Measurements from ENCODE around the gene CEMIP2. TPM values are rescaled to one million over a fixed set of nuclear protein-coding genes. Genes with fewer than 3 reads are reported as not detected.

CEMIP2 gene
- polyA plus RNA-seq, 1 of the 3 experiments (the other 2 are of a cell fraction), result 39.8 TPM

DNA sequence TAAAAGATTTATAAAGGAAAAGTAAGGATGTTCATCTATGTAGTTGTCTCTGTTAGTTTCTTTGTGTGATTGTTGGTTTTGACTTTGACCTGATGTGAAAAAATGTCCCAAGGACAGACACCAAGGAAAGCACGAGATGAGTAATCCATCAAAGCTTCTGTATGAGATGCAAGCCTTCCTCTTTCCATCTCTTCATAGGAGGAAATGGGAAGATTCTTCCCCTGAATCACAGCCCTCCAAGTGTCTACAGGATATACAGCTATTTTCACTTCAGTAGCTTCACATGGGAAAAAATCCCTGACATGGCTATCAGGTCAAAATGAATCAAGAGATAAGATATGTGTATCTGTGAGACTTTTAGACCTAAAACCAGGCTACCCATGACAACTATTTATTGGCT is 29.0 kb upstream of the CEMIP2 start:
- POLR2A ChIA-PET, result no interaction called here
- H3K4me3 ChIP-seq (ENCODE audit: low read depth in 2 of 2, low read length in 1 of 2), result no peak overlapping the region
- no peaks in the 10 kb centered on the region for H3K9me2 ChIP-seq
- H3K9ac ChIP-seq, result no peak overlapping the region
- no peak overlapping the region for H2AFZ ChIP-seq (ENCODE audit: low read depth)
- H3K4me1 ChIP-seq (ENCODE audit: control insufficient read depth in 1 of 2, insufficient read depth in 2 of 2, low read depth in 1 of 2, low read length in 1 of 2), result no peaks in the 10 kb centered on the region
- DNase-seq, result no peak
- H3K79me2 ChIP-seq (ENCODE audit: insufficient read depth), result no peaks in the 10 kb centered on the region
- no peak overlapping the region for H3K27ac ChIP-seq (ENCODE audit: low read depth in 2 of 2, low read length in 1 of 2)
- no peaks in the 10 kb centered on the region for H3K36me3 ChIP-seq (replicated peaks in 1 of 2; ENCODE audit: control insufficient read depth in 1 of 2, insufficient read depth in 2 of 2, low read length in 1 of 2)
- TF ChIP-seq RAD21 (IDR thresholded peaks at IDR 0.05; ENCODE audit: low read length) (no peak), JUND (IDR thresholded peaks at IDR 0.05) (no peak)
- TF ChIP-seq, protein P1, sequence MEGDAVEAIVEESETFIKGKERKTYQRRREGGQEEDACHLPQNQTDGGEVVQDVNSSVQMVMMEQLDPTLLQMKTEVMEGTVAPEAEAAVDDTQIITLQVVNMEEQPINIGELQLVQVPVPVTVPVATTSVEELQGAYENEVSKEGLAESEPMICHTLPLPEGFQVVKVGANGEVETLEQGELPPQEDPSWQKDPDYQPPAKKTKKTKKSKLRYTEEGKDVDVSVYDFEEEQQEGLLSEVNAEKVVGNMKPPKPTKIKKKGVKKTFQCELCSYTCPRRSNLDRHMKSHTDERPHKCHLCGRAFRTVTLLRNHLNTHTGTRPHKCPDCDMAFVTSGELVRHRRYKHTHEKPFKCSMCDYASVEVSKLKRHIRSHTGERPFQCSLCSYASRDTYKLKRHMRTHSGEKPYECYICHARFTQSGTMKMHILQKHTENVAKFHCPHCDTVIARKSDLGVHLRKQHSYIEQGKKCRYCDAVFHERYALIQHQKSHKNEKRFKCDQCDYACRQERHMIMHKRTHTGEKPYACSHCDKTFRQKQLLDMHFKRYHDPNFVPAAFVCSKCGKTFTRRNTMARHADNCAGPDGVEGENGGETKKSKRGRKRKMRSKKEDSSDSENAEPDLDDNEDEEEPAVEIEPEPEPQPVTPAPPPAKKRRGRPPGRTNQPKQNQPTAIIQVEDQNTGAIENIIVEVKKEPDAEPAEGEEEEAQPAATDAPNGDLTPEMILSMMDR (IDR thresholded peaks at IDR 0.05), result no peak
- no peaks in the 10 kb centered on the region for H3K9me3 ChIP-seq
- CTCF ChIA-PET, result interaction anchor here (0.6 to 3.3 kb wide), 6 partner anchors 9 to 795 kb away, joined by 3 to 8 read pairs (median 3); no protein-coding TSS in a partner anchor
- WGBS (ENCODE audit: low lambda C conversion rate), result 0% methylated on average over 1 of the region's 1 CpG
- peaks cover 12% of the 10 kb centered on the region for H3F3A ChIP-seq (replicated peaks; ENCODE audit: insufficient read depth)
- no peak overlapping the region for H3K4me2 ChIP-seq
- H3K27me3 ChIP-seq (ENCODE audit: insufficient read depth), result no peaks in the 10 kb centered on the region; the same call in 1 of the 2 replicates
- H4K20me1 ChIP-seq (ENCODE audit: insufficient read depth), result no peaks in the 10 kb centered on the region

DNA sequence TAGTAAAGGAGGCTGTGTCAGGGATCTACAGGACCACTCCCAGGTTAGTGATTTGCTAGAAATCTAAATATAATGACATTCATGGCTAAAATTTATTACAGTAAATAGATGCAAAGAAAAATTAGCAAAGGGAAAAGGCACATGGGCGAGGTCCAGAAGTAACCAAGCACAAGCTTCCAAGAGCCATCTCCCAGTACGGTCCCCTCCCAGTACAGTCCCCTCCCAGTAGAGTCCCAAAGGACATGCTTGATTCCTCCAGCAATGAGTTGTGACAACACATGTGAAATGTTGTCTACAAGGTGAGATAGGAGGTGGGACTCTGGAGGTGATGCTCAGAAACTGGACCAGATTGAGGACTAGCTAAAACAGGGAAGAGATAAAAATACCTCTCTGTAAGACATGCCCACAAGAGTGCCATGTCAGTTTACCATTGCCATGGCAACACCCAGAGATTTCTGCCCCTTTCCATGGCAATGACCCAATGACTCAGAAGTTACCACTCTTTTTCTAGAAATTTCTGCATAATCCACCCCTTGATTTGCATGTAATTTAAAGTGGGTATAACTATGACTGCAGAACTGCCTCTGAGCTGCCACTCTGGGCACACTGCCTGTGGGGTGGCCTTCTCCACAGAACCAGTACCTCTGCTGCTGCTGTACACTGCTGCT is 27.9 kb upstream of the CEMIP2 start:
- no peaks in the 10 kb centered on the region for H3K4me1 ChIP-seq (ENCODE audit: control insufficient read depth in 1 of 2, insufficient read depth in 2 of 2, low read depth in 1 of 2, low read length in 1 of 2)
- peaks cover 12% of the 10 kb centered on the region for H3F3A ChIP-seq (replicated peaks; ENCODE audit: insufficient read depth)
- H3K27ac ChIP-seq (ENCODE audit: low read depth in 2 of 2, low read length in 1 of 2), result no peak overlapping the region
- WGBS (ENCODE audit: low lambda C conversion rate), result 17% methylated on average over 2 of the region's 2 CpGs
- TF ChIP-seq RFX5 (IDR thresholded peaks at IDR 0.05; ENCODE audit: low read length), result no peak
- TF ChIP-seq JUND (IDR thresholded peaks at IDR 0.05), result no peak
- TF ChIP-seq TEAD4 (IDR thresholded peaks at IDR 0.05; ENCODE audit: borderline replicate concordance, insufficient read depth), result no peak
- TF ChIP-seq, protein P2, sequence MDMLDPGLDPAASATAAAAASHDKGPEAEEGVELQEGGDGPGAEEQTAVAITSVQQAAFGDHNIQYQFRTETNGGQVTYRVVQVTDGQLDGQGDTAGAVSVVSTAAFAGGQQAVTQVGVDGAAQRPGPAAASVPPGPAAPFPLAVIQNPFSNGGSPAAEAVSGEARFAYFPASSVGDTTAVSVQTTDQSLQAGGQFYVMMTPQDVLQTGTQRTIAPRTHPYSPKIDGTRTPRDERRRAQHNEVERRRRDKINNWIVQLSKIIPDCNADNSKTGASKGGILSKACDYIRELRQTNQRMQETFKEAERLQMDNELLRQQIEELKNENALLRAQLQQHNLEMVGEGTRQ (IDR thresholded peaks at IDR 0.05; ENCODE audit: borderline replicate concordance, low read depth, low read length), result no peak
- TF ChIP-seq RAD21 (IDR thresholded peaks at IDR 0.05; ENCODE audit: low read length), result no peak
- TF ChIP-seq RCOR1 (IDR thresholded peaks at IDR 0.05; ENCODE audit: low read length), result no peak
- TF ChIP-seq FOXM1 (IDR thresholded peaks at IDR 0.05; ENCODE audit: low read depth), result no peak
- TF ChIP-seq, protein P3, sequence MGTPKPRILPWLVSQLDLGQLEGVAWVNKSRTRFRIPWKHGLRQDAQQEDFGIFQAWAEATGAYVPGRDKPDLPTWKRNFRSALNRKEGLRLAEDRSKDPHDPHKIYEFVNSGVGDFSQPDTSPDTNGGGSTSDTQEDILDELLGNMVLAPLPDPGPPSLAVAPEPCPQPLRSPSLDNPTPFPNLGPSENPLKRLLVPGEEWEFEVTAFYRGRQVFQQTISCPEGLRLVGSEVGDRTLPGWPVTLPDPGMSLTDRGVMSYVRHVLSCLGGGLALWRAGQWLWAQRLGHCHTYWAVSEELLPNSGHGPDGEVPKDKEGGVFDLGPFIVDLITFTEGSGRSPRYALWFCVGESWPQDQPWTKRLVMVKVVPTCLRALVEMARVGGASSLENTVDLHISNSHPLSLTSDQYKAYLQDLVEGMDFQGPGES (IDR thresholded peaks at IDR 0.05; ENCODE audit: low read depth, low read length), result no peak
- TF ChIP-seq, protein P4, sequence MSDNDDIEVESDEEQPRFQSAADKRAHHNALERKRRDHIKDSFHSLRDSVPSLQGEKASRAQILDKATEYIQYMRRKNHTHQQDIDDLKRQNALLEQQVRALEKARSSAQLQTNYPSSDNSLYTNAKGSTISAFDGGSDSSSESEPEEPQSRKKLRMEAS (IDR thresholded peaks at IDR 0.05; ENCODE audit: low read depth), result no peak
- TF ChIP-seq EZH2phosphoT487 (IDR thresholded peaks at IDR 0.05; ENCODE audit: borderline replicate concordance, low read depth), result no peak
- no peak for TF ChIP-seq GABPA (IDR thresholded peaks at IDR 0.05; ENCODE audit: low read depth)
- no peak for TF ChIP-seq NFIC (IDR thresholded peaks at IDR 0.05; ENCODE audit: borderline replicate concordance)
- TF ChIP-seq, protein P5, sequence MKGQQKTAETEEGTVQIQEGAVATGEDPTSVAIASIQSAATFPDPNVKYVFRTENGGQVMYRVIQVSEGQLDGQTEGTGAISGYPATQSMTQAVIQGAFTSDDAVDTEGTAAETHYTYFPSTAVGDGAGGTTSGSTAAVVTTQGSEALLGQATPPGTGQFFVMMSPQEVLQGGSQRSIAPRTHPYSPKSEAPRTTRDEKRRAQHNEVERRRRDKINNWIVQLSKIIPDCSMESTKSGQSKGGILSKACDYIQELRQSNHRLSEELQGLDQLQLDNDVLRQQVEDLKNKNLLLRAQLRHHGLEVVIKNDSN (IDR thresholded peaks at IDR 0.05; ENCODE audit: borderline replicate concordance, low read depth), result no peak
- TF ChIP-seq FOSL2 (IDR thresholded peaks at IDR 0.05; ENCODE audit: borderline replicate concordance, low read depth), result no peak
- TF ChIP-seq TAF1 (IDR thresholded peaks at IDR 0.05; ENCODE audit: borderline replicate concordance, low read depth, low read length), result no peak
- ChIA-PET POLR2A (no interaction called here), CTCF (interaction anchor here (0.8 to 3.3 kb wide), 4 partner anchors 10 to 794 kb away, joined by 3 to 8 read pairs (median 4); no protein-coding TSS in a partner anchor)
- no peak overlapping the region for H3K9ac ChIP-seq
- H3K27me3 ChIP-seq (ENCODE audit: insufficient read depth), result no peaks in the 10 kb centered on the region
- no peak overlapping the region for H2AFZ ChIP-seq (ENCODE audit: low read depth)
- no peaks in the 10 kb centered on the region for H3K36me3 ChIP-seq (replicated peaks in 1 of 2; ENCODE audit: control insufficient read depth in 1 of 2, insufficient read depth in 2 of 2, low read length in 1 of 2)
- no peaks in the 10 kb centered on the region for H4K20me1 ChIP-seq (ENCODE audit: insufficient read depth)
- H3K4me3 ChIP-seq (ENCODE audit: low read depth in 2 of 2, low read length in 1 of 2), result no peak overlapping the region
- DNase-seq, result no peak
- H3K79me2 ChIP-seq (ENCODE audit: insufficient read depth), result no peaks in the 10 kb centered on the region
- no peaks in the 10 kb centered on the region for H3K9me2 ChIP-seq
- no peaks in the 10 kb centered on the region for H3K9me3 ChIP-seq
- H3K4me2 ChIP-seq, result no peak overlapping the region
